Thoracic aorta (tissue), 2 donors: ENCODE results near the gene POU2AF1. TPM values are rescaled to one million over a fixed set of nuclear protein-coding genes. Genes with fewer than 3 reads are reported as not detected.

Experiments
- ATAC-seq: fragments of 150-250 bp; one replicate; pipeline ENCODE4 v1.8.0; 2017; ENCODE audit warnings: low read depth; ENCODE audit not compliant: insufficient number of reproducible peaks, low FRiP score
- DNase-seq: peaks from one replicate; pipeline ENCODE4 v3.0.0-alpha.2; 2020; ENCODE audit warnings: low spot score
- H3K27ac ChIP-seq, 2 donors: fragments of 200-600 bp; sonication (generic); 1 replicate in 1 of 2; 2 replicates in 1 of 2; pipeline ENCODE4 v1.5.1; 2016; ENCODE audit warnings: mild to moderate bottlenecking in 2 of 2, moderate library complexity in 2 of 2
- H3K27me3 ChIP-seq: fragments of 200-600 bp; sonication (generic); replicated peaks from 2 replicates; pipeline ENCODE4 v1.6.0; 2016; ENCODE audit warnings: mild to moderate bottlenecking; ENCODE audit not compliant: insufficient read depth
- H3K36me3 ChIP-seq: fragments of 200-600 bp; sonication (generic); one replicate; pipeline ENCODE4 v1.5.1; 2016
- H3K4me1 ChIP-seq, 2 donors: fragments of 200-600 bp; sonication (generic); 1 replicate in 1 of 2; 2 replicates in 1 of 2; pipeline versions ENCODE4 v1.5.1 to v1.6.0; 2016; ENCODE audit warnings: low read depth in 2 of 2, mild to moderate bottlenecking in 1 of 2; ENCODE audit not compliant: control insufficient read depth in 1 of 2
- H3K4me3 ChIP-seq: fragments of 200-600 bp; sonication (generic); 2 replicates; pipeline ENCODE4 v1.5.1; 2016; ENCODE audit warnings: mild to moderate bottlenecking
- H3K9me3 ChIP-seq: fragments of 200-600 bp; sonication (generic); 2 replicates; pipeline ENCODE4 v1.5.1; 2016
- CTCF ChIP-seq: fragments of 200-600 bp; sonication (generic); IDR thresholded peaks from one replicate; pipeline ENCODE4 v1.5.1; 2019; ENCODE audit warnings: antibody characterized with exemption
- total RNA-seq, 2 donors: library from RNA; depleted of rRNA; stranded (reverse); fragments of >200 nt; gene quantifications; one replicate each; pipeline versions ENCODE4 v1.1.0 to v1.2.3, GENCODE V29; 2016

POU2AF1 gene
- total RNA-seq, 2 donors from 2014 or later, result not detected

GRCh38 chr11:111319296-111319695, 59.8 kb downstream of the POU2AF1 start:
- H3K27ac ChIP-seq, result no peak overlapping the region
- H3K4me1 ChIP-seq, result peaks cover 4 to 16% of the 10 kb centered on the region in 2 donors
- H3K9me3 ChIP-seq, result no peaks in the 10 kb centered on the region
- no peak for TF ChIP-seq CTCF
- no peaks in the 10 kb centered on the region for H3K36me3 ChIP-seq
- no peaks in the 10 kb centered on the region for H3K27me3 ChIP-seq
- no peak for ATAC-seq
- H3K4me3 ChIP-seq, result no peak overlapping the region
- no peak for DNase-seq

- Histone ChIP-seq H3K27ac (no peak overlapping the region), H3K9me3 (no peaks in the 10 kb centered on the region), H3K27me3 (no peaks in the 10 kb centered on the region), H3K4me3 (no peak overlapping the region), H3K4me1 (no peaks in the 10 kb centered on the region), H3K36me3 (no peaks in the 10 kb centered on the region)
- DNase-seq (no peak), ATAC-seq (no peak)
- no peak for TF ChIP-seq CTCF
Measured at GRCh38 chr11:111312076-111312475, 67.0 kb downstream of the POU2AF1 start.

- no peak overlapping the region for H3K4me3 ChIP-seq
- DNase-seq, result no peak
- no peaks in the 10 kb centered on the region for H3K36me3 ChIP-seq
- H3K27ac ChIP-seq, result no peak overlapping the region
- H3K27me3 ChIP-seq, result no peaks in the 10 kb centered on the region
- TF ChIP-seq CTCF, result no peak
- no peaks in the 10 kb centered on the region for H3K4me1 ChIP-seq
- ATAC-seq, result no peak
- H3K9me3 ChIP-seq, result no peaks in the 10 kb centered on the region
Measured at GRCh38 chr11:111310723-111311122, 68.4 kb downstream of the POU2AF1 start.

- Histone ChIP-seq H3K27ac (no peak overlapping the region), H3K4me3 (no peak overlapping the region), H3K27me3 (no peaks in the 10 kb centered on the region), H3K4me1 (no peaks in the 10 kb centered on the region), H3K9me3 (no peaks in the 10 kb centered on the region), H3K36me3 (no peaks in the 10 kb centered on the region)
- TF ChIP-seq CTCF, result no peak
- ATAC-seq, result no peak
- DNase-seq, result no peak
Measured at GRCh38 chr11:111310088-111310487, 69.0 kb downstream of the POU2AF1 start.

- H3K9me3 ChIP-seq, result no peaks in the 10 kb centered on the region
- H3K27me3 ChIP-seq, result no peaks in the 10 kb centered on the region
- no peak for ATAC-seq
- H3K4me3 ChIP-seq, result no peak overlapping the region
- no peaks in the 10 kb centered on the region for H3K36me3 ChIP-seq
- no peak for DNase-seq
- no peak for TF ChIP-seq CTCF
- H3K4me1 ChIP-seq, result no peaks in the 10 kb centered on the region
- no peak overlapping the region for H3K27ac ChIP-seq
Measured at GRCh38 chr11:111309215-111309915, 69.7 kb downstream of the POU2AF1 start.
